Endothelial cell of umbilical vein (primary cell): Measurements from ENCODE around the gene TRAPPC11.

Experiments used
- EZH2 ChIP-seq: IDR thresholded peaks from 2 replicates; pipeline ENCODE4 v1.6.1; 2012; ENCODE audit warnings: borderline replicate concordance, low read depth, mild to moderate bottlenecking, moderate library complexity, low read length, inconsistent platforms; ENCODE audit not compliant: severe bottlenecking
- GATA2 ChIP-seq: IDR thresholded peaks from 2 replicates; pipeline ENCODE4 v1.7.0; 2011; ENCODE audit warnings: low read depth, mild to moderate bottlenecking, moderate library complexity, mixed read lengths, low read length; ENCODE audit not compliant: insufficient read length, insufficient read depth
- MYC ChIP-seq: IDR thresholded peaks from one replicate; pipeline ENCODE4 v1.6.1; 2011; ENCODE audit warnings: mild to moderate bottlenecking, low read depth, low read length
- POLR2A ChIP-seq: IDR thresholded peaks from 2 replicates; pipeline ENCODE4 v1.6.1; 2012; ENCODE audit warnings: low read depth, mild to moderate bottlenecking, control low read depth, low read length
- POLR2AphosphoS5 ChIP-seq: IDR thresholded peaks from 2 replicates; pipeline ENCODE4 v1.6.1; 2012; ENCODE audit warnings: low read depth, mild to moderate bottlenecking, control low read depth, low read length, moderate library complexity; ENCODE audit not compliant: insufficient read depth
- TF ChIP-seq, protein P1 (sequence below), 2 donors: IDR thresholded peaks; 1 replicate in 1 of 2; 2 replicates in 1 of 2; pipeline ENCODE4 v1.5.1; 2011; ENCODE audit warnings: low read length in 2 of 2, mild to moderate bottlenecking in 2 of 2, moderate library complexity in 2 of 2, control low read depth in 1 of 2, inconsistent platforms in 1 of 2, low read depth in 1 of 2; ENCODE audit not compliant: insufficient read depth in 1 of 2; ENCODE audit errors: extremely low read depth in 1 of 2
- TF ChIP-seq, protein P2 (sequence below): IDR thresholded peaks from 2 replicates; pipeline ENCODE4 v1.6.1; 2011; ENCODE audit not compliant: insufficient read depth, insufficient read length

DNA sequence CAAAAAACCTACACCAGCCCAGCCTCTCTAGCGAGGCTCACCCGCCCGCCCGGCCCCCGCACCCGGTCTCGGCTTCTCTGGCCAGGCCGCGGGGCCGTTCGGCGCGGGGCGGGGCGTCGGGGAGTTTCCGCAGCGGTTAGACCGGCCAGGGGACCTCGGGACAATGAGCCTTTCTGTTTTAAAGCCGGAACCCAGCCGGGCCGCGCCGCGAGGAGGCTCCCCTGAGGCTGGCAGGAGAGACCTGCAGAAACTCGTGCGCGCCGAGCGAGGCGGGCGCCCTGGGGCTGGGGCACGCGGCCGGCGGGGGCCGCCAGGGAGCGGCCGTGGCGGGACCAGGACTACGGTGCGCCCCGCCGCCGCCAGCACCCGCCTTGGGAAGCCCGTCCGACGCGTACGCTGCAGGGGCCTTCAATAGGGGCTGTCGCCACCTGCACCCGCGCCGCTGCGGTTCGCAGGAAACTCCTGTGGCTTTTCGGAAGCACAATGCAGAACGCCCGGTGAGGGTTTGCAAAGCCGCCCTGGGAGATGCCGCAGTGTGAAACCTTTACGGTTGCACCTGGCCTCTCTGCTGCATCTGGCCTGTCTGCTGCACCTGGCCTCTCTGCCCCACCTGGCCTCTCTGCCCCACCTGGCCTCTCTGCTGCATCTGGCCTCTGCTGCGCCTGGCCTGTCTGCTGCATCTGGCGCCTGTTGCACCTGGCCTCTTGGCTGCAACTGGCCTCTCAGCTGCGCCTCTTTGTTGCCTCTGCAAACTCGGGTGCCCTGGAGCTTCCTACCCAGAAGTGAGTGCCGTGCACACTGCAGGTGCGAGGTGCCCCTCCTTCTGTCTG, 63.9 kb downstream of the TRAPPC11 start:
- TF ChIP-seq, protein P1, sequence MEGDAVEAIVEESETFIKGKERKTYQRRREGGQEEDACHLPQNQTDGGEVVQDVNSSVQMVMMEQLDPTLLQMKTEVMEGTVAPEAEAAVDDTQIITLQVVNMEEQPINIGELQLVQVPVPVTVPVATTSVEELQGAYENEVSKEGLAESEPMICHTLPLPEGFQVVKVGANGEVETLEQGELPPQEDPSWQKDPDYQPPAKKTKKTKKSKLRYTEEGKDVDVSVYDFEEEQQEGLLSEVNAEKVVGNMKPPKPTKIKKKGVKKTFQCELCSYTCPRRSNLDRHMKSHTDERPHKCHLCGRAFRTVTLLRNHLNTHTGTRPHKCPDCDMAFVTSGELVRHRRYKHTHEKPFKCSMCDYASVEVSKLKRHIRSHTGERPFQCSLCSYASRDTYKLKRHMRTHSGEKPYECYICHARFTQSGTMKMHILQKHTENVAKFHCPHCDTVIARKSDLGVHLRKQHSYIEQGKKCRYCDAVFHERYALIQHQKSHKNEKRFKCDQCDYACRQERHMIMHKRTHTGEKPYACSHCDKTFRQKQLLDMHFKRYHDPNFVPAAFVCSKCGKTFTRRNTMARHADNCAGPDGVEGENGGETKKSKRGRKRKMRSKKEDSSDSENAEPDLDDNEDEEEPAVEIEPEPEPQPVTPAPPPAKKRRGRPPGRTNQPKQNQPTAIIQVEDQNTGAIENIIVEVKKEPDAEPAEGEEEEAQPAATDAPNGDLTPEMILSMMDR (IDR thresholded peaks at IDR 0.05; ENCODE audit: extremely low read depth in 1 of 2, insufficient read depth in 1 of 2, low read depth in 1 of 2, low read length in 2 of 2) = no peak
- no peak for TF ChIP-seq POLR2A
- TF ChIP-seq MYC = no peak
- TF ChIP-seq POLR2AphosphoS5 = no peak
- TF ChIP-seq EZH2 = no peak
- TF ChIP-seq GATA2 = no peak
- TF ChIP-seq, protein P2, sequence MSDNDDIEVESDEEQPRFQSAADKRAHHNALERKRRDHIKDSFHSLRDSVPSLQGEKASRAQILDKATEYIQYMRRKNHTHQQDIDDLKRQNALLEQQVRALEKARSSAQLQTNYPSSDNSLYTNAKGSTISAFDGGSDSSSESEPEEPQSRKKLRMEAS = no peak
